IPS DF 4.7 (cell line): ENCODE measurements around the gene TBC1D32.
"Not testable (repeated sequence)": the region's sequence is repeated elsewhere in the genome, so short reads cannot be mapped to it uniquely, and the experiment has no call there.

Experiments
- DNase-seq: peaks from one replicate; pipeline ENCODE4 v3.0.0-alpha.2; 2013; ENCODE audit warnings: low spot score; ENCODE audit errors: extremely low read depth

The TBC1D32 gene

DNA sequence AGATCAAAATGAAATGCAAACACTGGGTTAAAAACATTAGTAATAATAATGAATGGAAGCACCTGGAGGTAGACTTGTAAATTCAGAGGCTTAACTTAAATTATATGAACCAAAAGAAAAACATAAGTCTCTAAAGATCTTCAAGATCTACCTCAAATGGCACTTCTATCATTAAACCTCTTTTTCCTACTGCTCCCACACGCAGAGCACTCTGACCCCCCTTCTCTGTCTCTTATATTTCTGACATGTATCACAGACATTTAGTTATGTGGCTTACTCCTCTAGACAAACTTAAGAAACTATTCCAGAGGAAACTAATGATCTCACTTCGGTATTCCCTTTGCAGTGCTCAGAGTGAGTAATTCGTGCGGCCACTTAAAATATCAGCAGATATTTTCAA, 1.1 kb downstream of the TBC1D32 start:
- no peak for DNase-seq

GRCh38 chr6:121330516-121330915, 3.8 kb downstream of the TBC1D32 start:
- DNase-seq: no peak

DNA sequence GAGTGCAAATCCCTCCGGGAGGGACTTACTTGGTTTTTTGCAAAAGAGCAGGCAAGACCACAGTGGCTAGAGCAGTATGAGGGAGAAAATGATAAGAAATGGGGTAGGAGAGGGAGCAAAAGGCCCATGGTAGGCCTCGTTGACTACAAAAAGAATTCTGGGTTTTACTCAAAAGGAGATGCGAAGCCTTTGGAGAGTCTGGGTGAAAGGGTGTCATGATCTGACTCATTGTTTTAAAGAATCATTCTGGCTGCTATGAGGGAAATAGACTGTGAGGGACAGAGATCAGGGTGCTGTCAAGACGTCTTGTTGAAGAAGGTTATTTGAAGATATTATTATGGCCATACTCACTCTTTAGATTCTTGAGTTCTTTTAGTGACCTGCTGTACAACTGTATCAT, 13.0 kb downstream of the TBC1D32 start:
- DNase-seq: no peak

GRCh38 chr6:121319603-121320002, 14.7 kb downstream of the TBC1D32 start:
- DNase-seq: no peak

GRCh38 chr6:121319112-121319553, 15.1 kb downstream of the TBC1D32 start:
- no peak for DNase-seq

DNA sequence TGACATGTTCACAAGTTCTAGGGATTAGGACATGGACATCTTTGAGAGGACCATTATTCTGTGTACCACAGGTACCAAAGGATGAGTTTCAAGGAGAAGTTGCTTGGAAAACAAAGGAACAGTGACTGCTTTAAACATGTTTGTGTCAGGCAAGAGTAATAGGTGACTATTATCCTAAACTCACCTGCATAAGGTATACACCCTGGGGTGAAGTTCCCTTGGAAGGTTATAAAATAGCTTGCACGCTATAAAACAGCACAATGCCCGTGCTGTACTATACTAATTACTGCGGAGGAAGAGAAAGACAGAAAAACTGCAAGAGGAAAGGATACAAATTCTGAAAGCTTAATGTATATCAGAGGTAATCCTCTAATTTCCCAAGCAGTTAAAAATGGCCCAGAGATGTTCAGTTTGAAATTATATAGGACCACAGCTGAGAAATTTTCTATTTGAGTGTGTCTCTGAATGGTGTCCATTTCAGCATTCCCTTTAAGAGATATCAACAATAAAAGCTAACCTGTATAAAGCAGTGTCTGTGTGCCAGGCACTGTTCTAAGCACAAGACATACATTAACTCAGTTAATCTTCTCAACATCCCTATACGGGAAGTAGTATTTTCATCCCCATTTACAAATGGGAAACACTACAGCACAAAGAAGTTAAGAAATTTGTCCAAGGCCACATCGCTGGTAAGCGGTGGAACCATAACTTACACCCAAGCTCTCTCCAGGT, 19.7 kb downstream of the TBC1D32 start:
- no peak for DNase-seq

DNA sequence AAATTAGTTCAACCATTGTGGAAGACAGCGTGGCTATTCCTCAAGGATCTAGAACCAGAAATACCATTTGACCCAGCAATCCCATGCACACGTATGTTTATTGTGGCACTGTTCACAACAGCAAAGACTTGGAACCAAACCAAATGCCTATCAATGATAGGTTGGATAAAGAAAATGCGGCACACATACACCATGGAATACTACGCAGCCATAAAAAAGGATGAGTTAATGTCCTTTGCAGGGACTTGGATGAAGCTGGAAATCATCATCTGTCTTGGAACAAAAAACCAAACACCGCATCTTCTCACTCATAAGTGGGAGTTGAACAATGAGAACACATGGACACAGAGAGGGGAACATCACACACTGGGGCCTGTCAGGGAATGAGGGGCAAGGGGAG, 22.5 kb downstream of the TBC1D32 start:
- not testable (repeated sequence) for DNase-seq

DNA sequence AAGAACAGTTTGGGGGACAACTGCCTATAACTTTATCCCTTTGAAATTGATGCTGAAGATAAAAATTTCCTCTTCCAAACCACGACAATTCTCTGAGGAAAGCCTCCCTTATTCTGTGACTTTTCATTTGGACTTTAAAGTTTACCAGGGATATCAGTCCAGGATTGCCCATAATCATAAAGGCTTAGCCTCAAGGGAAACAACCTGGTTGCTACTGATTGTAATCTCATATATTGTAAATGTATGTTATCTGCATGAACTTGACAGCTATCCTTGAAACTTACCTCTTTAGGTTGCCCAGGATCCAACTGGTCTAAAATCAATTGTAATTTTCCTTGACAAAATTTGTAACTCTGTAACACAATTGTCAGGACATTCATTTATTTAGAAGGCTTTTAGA, 23.8 kb downstream of the TBC1D32 start:
- DNase-seq: no peak

DNA sequence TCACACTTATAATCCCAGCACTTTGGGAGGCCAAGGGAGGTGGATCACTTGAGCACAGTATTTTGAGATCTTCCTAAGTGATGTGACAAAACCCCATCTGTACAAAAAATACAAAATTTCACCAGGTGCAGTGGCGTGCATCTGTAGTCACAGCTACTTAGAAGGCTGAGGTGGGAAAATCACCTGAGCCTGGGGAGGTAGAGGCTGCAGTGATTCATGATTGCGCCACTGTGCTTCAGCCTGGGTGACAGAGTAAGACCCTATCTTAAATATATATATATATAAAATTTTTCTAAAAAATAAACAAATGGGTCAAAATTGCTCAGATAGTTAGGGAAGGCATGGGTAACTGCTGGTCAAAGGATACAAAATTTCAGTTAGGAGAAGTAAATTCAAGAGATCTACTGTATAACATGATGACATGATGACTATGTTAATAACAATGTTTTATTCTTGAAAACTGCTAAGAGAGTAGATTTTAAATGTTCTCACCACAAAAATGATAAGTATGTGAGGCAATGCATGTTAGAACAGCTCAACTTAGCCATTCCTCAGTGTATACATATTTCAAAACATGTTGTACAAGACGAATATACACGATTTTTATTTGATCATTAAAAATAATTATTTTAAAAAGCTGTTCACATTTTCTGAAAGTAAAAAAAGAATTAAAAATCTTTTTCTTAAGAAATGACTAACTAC, 24.4 kb downstream of the TBC1D32 start:
- no peak for DNase-seq

DNA sequence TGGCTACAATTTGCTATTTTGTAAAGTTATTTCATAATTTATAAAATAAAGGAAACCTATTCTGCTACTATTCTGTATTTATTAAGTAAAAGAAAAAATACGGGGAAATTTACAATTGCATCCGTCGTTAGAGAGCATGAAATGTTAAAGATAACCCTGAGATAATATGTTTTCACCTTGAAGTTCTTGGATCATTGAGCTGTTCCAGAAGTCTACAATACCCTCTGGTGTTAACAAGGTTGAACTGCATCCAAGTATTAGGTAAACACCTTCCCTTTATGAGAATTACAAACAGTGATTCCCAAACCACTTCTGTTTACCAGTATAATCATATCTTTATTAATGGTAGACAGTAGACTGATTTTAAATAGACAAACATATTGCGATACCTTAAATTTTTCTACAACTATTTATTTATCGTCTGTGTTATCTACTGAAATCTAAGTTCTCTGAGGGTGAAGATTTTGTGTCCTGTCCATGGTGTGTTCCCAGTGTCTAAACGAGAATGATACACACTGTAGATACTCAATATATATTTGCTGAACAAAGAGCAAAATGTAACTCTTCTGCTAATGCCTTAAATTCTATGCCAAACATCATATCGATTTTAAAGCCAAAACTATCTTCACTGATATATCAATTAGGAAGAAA, 28.2 kb downstream of the TBC1D32 start:
- DNase-seq: peak; percentile 22

DNA sequence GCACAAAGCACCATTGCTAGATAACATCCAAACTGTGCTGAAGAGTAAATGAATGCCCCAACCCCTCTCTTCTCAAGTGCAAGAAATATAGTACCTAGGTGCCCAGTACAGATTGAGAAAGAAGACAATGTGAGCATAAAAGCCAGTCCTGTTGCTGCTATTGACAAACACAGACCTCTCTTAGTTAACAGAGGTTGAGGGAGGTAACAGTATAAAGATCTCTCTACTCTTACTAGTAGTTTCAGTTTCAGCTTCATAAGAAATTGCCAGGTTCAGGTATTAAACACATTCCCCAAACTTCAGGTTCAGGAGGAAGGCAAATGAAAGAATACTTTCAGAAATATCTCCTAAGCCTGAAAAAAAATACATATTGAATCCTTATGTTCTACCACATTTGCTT, 31.4 kb downstream of the TBC1D32 start:
- no peak for DNase-seq

- not testable (repeated sequence) for DNase-seq
Observed at GRCh38 chr6:121301156-121301555, 33.1 kb downstream of the TBC1D32 start.

- no peak for DNase-seq
Observed at GRCh38 chr6:121297694-121298093, 36.6 kb downstream of the TBC1D32 start.

DNA sequence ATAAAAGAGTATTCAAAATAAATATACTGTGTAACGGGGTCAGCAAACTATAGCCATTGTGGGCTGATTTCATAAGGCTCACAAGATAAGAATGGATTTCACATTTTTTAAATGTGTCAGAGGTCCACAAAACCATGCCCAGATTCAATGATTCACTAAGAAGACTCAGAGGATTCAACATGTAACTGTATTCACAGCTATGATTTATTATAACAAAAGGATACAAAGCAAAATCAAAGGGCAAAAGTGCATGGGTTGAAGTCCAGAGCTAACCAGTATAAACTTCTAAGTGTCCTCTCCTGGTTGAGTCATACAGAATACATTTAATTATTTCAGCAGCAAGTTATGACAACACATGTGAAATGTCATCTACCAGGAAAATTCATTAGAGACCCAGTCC, 49.2 kb downstream of the TBC1D32 start:
- no peak for DNase-seq

DNA sequence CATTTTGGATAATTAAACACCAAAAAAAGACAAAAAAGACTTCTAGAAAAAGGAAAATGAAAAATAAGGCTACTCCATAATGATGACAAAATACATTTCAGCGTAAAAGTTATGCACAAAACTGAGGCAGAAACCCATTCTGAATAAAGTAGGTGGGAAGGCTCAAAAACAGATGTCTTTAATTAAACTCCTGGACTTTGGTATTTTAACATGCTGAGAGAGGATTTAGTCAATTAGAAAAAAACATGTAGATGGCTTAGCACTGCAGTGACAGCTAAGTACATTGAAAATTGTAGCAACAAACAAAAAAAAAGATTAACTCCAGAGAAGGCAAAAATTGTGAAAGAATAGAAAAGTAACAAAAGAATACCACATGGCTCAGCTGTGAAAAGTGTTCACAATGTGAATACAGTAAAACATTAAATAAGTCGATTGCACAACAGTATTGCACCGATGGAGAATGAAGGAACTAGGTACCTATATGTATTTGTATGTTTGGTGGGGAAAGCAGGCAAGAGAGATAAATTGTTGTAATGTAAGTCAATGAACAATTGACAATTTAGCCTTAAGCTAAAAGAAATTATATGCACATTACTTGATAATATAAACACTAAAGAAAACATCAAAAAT, 59.5 kb downstream of the TBC1D32 start:
- DNase-seq: no peak

DNA sequence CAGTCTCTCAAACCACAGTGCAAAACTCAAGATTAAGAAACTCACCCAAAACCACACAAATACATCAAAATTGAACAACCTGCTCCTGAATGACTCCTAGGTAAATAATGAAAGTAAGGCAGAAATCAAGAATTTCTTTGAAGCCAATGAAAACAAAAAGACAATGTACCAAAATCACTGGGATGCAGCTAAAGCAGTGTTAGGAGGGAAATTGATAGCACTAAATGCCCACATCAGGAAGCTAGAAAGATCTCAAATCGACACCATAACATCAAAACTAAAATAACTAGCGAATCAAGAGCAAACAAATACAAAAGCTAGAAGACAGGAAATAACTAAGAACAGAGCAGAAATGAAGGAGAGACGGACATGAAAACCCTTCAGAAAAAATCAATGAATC, 70.5 kb downstream of the TBC1D32 start:
- DNase-seq: no peak

GRCh38 chr6:121260651-121261102, 73.6 kb downstream of the TBC1D32 start:
- DNase-seq: no peak

DNA sequence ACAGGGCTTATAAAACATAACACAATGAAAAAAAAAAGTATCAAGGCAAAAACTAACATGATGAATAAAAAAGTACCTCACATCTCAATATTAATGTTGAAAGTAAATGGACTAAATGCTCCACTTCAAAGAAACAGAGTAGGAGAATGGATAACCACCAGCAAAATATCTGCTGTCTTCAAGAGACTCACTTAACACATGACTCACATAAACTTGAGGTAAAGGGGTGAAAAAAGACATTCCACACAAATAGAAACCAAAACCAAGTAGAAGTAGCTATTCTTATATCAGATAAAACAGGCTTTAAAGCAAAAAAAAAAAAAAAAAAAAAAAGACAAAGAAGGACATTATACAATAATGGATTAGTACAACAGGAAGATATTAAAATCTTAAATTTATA, 86.9 kb downstream of the TBC1D32 start:
- DNase-seq: no peak

GRCh38 chr6:121242386-121242785, 91.9 kb downstream of the TBC1D32 start:
- DNase-seq: no peak

GRCh38 chr6:121237859-121238258, 96.4 kb downstream of the TBC1D32 start:
- no peak for DNase-seq

DNA sequence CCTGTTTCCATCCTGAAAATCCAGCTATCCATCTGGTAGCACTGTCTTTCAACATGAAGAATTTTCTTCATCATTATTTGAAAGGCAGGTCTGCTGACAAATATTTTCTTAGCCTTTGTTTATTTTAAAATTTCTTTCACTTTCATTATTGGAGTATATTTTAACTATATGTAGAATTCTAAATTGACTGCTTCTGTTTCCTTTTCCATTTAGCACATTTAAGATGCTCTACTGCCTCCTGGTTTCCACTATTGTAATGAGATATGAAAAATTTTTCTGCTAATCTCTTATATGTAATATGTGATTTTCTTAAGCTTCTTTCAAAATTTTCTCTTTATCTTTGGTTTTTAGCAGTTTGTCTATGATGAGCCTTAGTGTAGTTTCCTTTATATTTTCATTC, 97.3 kb downstream of the TBC1D32 start:
- DNase-seq: no peak

DNA sequence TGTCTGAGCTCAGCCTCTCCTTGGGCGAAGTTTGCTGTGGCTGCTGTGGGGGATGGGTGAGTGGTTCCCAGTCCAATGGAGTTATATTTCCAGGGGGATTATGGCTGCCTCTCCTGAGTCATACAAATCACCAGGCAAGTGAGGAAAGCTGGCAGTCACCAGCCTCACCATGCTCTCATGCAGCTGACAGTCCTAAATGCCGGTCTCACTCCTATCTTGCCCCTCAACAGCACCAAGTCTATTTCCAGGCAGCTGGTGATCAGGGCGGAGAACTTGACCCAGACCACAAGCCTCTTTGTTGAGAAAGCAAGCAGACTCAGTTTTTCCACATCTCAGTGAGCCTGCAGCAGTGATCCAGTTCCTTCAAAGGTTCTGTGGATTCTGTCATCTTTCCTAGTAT, 98.9 kb downstream of the TBC1D32 start:
- no peak for DNase-seq
